Osteocyte (in vitro differentiated cells): ENCODE measurements around the gene RBM26. TPM values are rescaled to one million over a fixed set of nuclear protein-coding genes. Genes with fewer than 3 reads are reported as not detected.
"Not testable (repeated sequence)": the region's sequence is repeated elsewhere in the genome, so short reads cannot be mapped to it uniquely, and the experiment has no call there.

Experiments
- DNase-seq: peaks from one replicate; pipeline ENCODE4 v3.0.0; 2021; ENCODE audit warnings: mixed read lengths; ENCODE audit not compliant: unreplicated experiment; ENCODE audit errors: extremely low spot score
- H3K27ac Mint-ChIP-seq: one replicate; pipeline ENCODE4 v1.8.0; 2021; ENCODE audit warnings: mild to moderate bottlenecking, mixed read lengths; ENCODE audit not compliant: unreplicated experiment
- H3K27me3 Mint-ChIP-seq: one replicate; pipeline ENCODE4 v1.8.0; 2021; ENCODE audit warnings: mixed read lengths; ENCODE audit not compliant: unreplicated experiment
- H3K36me3 Mint-ChIP-seq: one replicate; pipeline ENCODE4 v1.8.0; 2021; ENCODE audit warnings: mixed read lengths; ENCODE audit not compliant: unreplicated experiment
- H3K4me1 Mint-ChIP-seq: one replicate; pipeline ENCODE4 v1.8.0; 2021; ENCODE audit warnings: mixed read lengths; ENCODE audit not compliant: unreplicated experiment
- H3K4me3 Mint-ChIP-seq: one replicate; pipeline ENCODE4 v1.8.0; 2021; ENCODE audit warnings: mild to moderate bottlenecking, moderate library complexity, mixed read lengths; ENCODE audit not compliant: unreplicated experiment
- H3K9me3 Mint-ChIP-seq: one replicate; pipeline ENCODE4 v1.8.0; 2021; ENCODE audit warnings: mixed read lengths; ENCODE audit not compliant: unreplicated experiment
- total RNA-seq: library from RNA; stranded (reverse); gene quantifications from 2 replicates; pipeline ENCODE4 v1.2.1, GENCODE V29; 2021
- TF ChIP-seq, protein P1 (sequence below): fragments of 200-600 bp; sonication (generic); IDR thresholded peaks from 2 replicates; pipeline ENCODE4 v1.5.0; 2021; ENCODE audit warnings: antibody characterized with exemption, mild to moderate bottlenecking, moderate library complexity

The RBM26 gene
- total RNA-seq, 1 donor from 2014 or later: 38.3 TPM

DNA sequence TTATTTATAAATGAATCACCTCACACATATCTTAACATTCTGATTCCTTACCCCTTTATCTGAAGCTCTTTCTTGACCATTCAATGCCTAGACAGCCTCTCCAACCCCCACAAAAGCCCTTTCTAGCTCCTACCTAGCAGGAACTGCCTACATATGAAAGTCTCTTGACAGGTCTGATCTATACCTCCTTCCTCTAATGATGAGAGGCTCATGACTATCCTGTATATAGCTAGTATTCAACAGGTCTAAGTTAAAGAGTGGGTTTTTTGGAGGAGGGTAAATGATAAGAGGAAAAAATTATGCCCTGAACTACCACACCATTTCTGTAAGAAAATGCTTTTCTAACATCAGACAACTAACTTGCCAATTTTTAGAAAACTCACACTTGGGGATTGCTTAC, 47.0 kb downstream of the RBM26 start:
- Mint-ChIP-seq H3K4me3 (no peak overlapping the region), H3K27ac (no peak overlapping the region), H3K36me3 (peaks cover 59% of the 10 kb centered on the region), H3K9me3 (no peaks in the 10 kb centered on the region), H3K4me1 (no peaks in the 10 kb centered on the region), H3K27me3 (no peaks in the 10 kb centered on the region)
- no peak for DNase-seq
- TF ChIP-seq, protein P1, sequence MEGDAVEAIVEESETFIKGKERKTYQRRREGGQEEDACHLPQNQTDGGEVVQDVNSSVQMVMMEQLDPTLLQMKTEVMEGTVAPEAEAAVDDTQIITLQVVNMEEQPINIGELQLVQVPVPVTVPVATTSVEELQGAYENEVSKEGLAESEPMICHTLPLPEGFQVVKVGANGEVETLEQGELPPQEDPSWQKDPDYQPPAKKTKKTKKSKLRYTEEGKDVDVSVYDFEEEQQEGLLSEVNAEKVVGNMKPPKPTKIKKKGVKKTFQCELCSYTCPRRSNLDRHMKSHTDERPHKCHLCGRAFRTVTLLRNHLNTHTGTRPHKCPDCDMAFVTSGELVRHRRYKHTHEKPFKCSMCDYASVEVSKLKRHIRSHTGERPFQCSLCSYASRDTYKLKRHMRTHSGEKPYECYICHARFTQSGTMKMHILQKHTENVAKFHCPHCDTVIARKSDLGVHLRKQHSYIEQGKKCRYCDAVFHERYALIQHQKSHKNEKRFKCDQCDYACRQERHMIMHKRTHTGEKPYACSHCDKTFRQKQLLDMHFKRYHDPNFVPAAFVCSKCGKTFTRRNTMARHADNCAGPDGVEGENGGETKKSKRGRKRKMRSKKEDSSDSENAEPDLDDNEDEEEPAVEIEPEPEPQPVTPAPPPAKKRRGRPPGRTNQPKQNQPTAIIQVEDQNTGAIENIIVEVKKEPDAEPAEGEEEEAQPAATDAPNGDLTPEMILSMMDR: no peak

DNA sequence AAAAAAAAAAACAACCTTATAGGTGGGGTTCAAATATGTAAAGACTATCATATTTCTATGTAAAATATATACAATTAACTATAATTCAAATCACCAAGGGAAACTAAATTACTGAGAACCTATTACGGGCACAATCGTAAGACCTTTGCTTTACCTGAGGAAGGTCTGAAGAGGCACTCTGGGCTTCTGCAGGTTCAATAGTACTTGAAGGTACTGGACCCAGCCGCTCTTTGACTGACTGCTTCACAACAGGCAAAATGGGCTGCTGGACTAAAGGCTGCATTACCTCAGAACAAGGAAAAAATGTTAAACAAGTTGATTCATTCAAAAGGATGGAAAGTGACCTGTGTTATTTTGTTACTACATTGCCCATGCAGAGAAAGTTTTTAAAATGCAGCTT, 51.8 kb downstream of the RBM26 start:
- Mint-ChIP-seq H3K4me1 (peaks cover 3% of the 10 kb centered on the region), H3K9me3 (no peaks in the 10 kb centered on the region), H3K36me3 (peaks cover 52% of the 10 kb centered on the region), H3K27me3 (no peaks in the 10 kb centered on the region), H3K27ac (no peak overlapping the region), H3K4me3 (no peak overlapping the region)
- TF ChIP-seq, protein P1: no peak
- no peak for DNase-seq

GRCh38 chr13:79353693-79354092, 52.4 kb downstream of the RBM26 start:
- Mint-ChIP-seq H3K9me3 (no peaks in the 10 kb centered on the region), H3K27ac (no peak overlapping the region), H3K4me3 (no peak overlapping the region)

GRCh38 chr13:79352107-79352506, 53.9 kb downstream of the RBM26 start:
- TF ChIP-seq, protein P1: no peak
- no peak overlapping the region for H3K27ac Mint-ChIP-seq

More at GRCh38 chr13:79353693-79354092, 52.4 kb downstream of the RBM26 start:
- Mint-ChIP-seq H3K4me1 (peaks cover 3% of the 10 kb centered on the region), H3K36me3 (peaks cover 46% of the 10 kb centered on the region), H3K27me3 (no peaks in the 10 kb centered on the region)
- TF ChIP-seq, protein P1: no peak
- DNase-seq: no peak

DNA sequence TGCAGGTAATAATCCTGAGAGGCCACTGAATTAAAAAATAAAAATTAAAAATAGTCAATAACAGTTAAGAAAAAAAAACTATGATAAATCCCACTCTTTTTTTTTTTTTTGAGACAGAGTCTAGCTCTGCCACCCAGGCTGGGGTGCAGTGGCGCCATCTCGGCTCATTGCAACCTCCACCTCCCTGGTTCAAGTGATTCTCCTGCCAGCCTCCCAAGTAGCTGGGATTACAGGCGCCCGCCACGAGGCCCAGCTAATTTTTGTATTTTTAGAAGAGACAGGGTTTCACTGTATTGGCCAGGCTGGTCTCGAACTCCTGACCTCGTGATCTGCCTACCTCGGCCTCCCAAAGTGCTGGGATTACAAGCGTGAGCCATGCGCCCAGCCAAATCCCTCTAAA, 56.4 kb downstream of the RBM26 start:
- not testable (repeated sequence) for DNase-seq, H3K27me3 Mint-ChIP-seq, H3K4me1 Mint-ChIP-seq, H3K27ac Mint-ChIP-seq, H3K4me3 Mint-ChIP-seq, H3K9me3 Mint-ChIP-seq
- H3K36me3 Mint-ChIP-seq: peaks cover 31% of the 10 kb centered on the region

More at GRCh38 chr13:79352107-79352506, 53.9 kb downstream of the RBM26 start:
- no peaks in the 10 kb centered on the region for H3K27me3 Mint-ChIP-seq
- H3K36me3 Mint-ChIP-seq: peaks cover 40% of the 10 kb centered on the region
- H3K4me1 Mint-ChIP-seq: peaks cover 3% of the 10 kb centered on the region
- H3K4me3 Mint-ChIP-seq: no peak overlapping the region
- no peak for DNase-seq
- no peaks in the 10 kb centered on the region for H3K9me3 Mint-ChIP-seq

- Mint-ChIP-seq H3K36me3 (peaks cover 30% of the 10 kb centered on the region), H3K4me3 (no peak overlapping the region), H3K9me3 (no peaks in the 10 kb centered on the region), H3K27me3 (no peaks in the 10 kb centered on the region), H3K4me1 (peaks cover 3% of the 10 kb centered on the region), H3K27ac (no peak overlapping the region)
- TF ChIP-seq, protein P1: no peak
- no peak for DNase-seq
Observed at GRCh38 chr13:79349011-79349410, 57.0 kb downstream of the RBM26 start.
